Astrocyte (in vitro differentiated cells and primary cell): Measurements from ENCODE around the gene ITSN1. TPM values are rescaled to one million over a fixed set of nuclear protein-coding genes. Genes with fewer than 3 reads are reported as not detected.

Experiments
- DNase-seq: peaks from one replicate; pipeline ENCODE4 v3.0.0-alpha.2; 2010; ENCODE audit warnings: low read depth
- FAIRE-seq: peaks from 2 replicates; lab custom pipeline; 2011; peaks lifted over from hg19 to GRCh38; lab: Jason Lieb, UNC
- H2AFZ ChIP-seq: 2 replicates; pipeline ENCODE4 v1.6.0; 2012; ENCODE audit warnings: low read depth, low read length, inconsistent platforms
- H3K27ac ChIP-seq: 2 replicates; pipeline ENCODE4 v1.5.1; 2011; ENCODE audit warnings: low read depth, low read length, inconsistent platforms
- H3K27me3 ChIP-seq: 2 replicates; pipeline ENCODE4 v1.6.0; 2011; ENCODE audit warnings: low read length, inconsistent platforms; ENCODE audit not compliant: insufficient read depth
- H3K36me3 ChIP-seq: 2 replicates; pipeline ENCODE4 v1.5.1; 2011; ENCODE audit warnings: low read length, inconsistent platforms; ENCODE audit not compliant: insufficient read depth
- H3K4me1 ChIP-seq: 2 replicates; pipeline ENCODE4 v1.5.1; 2011; ENCODE audit warnings: low read length, inconsistent platforms; ENCODE audit not compliant: insufficient read depth
- H3K4me2 ChIP-seq: 2 replicates; pipeline ENCODE4 v1.6.0; 2012; ENCODE audit warnings: low read length, inconsistent platforms
- H3K4me3 ChIP-seq: 2 replicates; pipeline ENCODE4 v1.5.1; 2011; ENCODE audit warnings: low read depth, mild to moderate bottlenecking, low read length, inconsistent platforms; ENCODE audit not compliant: insufficient read depth
- H3K79me2 ChIP-seq: 2 replicates; pipeline ENCODE4 v1.6.0; 2012; ENCODE audit warnings: mild to moderate bottlenecking, low read length, inconsistent platforms; ENCODE audit not compliant: insufficient read depth
- H3K9ac ChIP-seq: 2 replicates; pipeline ENCODE4 v1.6.0; 2012; ENCODE audit warnings: mild to moderate bottlenecking, low read length, inconsistent platforms
- H3K9me3 ChIP-seq: 2 replicates; pipeline ENCODE4 v1.5.1; 2012; ENCODE audit warnings: low read depth, mild to moderate bottlenecking, low read length, inconsistent platforms; ENCODE audit not compliant: insufficient read depth
- H4K20me1 ChIP-seq: 2 replicates; pipeline ENCODE4 v1.6.0; 2012; ENCODE audit warnings: low read length, inconsistent platforms; ENCODE audit not compliant: insufficient read depth
- H3K27ac Mint-ChIP-seq: one replicate; pipeline ENCODE4 v1.8.0; 2021; ENCODE audit warnings: mild to moderate bottlenecking, mixed read lengths; ENCODE audit not compliant: unreplicated experiment
- H3K27me3 Mint-ChIP-seq: one replicate; pipeline ENCODE4 v1.8.0; 2021; ENCODE audit warnings: low read depth, mixed read lengths; ENCODE audit not compliant: unreplicated experiment
- H3K36me3 Mint-ChIP-seq: one replicate; pipeline ENCODE4 v1.8.0; 2021; ENCODE audit warnings: low read depth, mixed read lengths; ENCODE audit not compliant: unreplicated experiment
- H3K4me1 Mint-ChIP-seq: one replicate; pipeline ENCODE4 v1.8.0; 2021; ENCODE audit warnings: low read depth, mixed read lengths; ENCODE audit not compliant: unreplicated experiment
- H3K4me3 Mint-ChIP-seq: one replicate; pipeline ENCODE4 v1.8.0; 2021; ENCODE audit warnings: mild to moderate bottlenecking, moderate library complexity, mixed read lengths; ENCODE audit not compliant: unreplicated experiment
- H3K9me3 Mint-ChIP-seq: one replicate; pipeline ENCODE4 v1.8.0; 2021; ENCODE audit warnings: mild to moderate bottlenecking, mixed read lengths; ENCODE audit not compliant: unreplicated experiment
- CTCF ChIP-seq: IDR thresholded peaks from 2 replicates; pipeline ENCODE4 v1.5.1; 2011; ENCODE audit warnings: low read depth, mild to moderate bottlenecking, inconsistent platforms, low read length, moderate library complexity; ENCODE audit not compliant: insufficient read depth
- EZH2 ChIP-seq: IDR thresholded peaks from 2 replicates; pipeline ENCODE4 v1.6.1; 2012; ENCODE audit warnings: mild to moderate bottlenecking, low read length, inconsistent platforms; ENCODE audit not compliant: insufficient read depth
- total RNA-seq: library from RNA; stranded (reverse); gene quantifications from 2 replicates; pipeline ENCODE4 v1.2.1, GENCODE V29; 2021

The ITSN1 gene
- total RNA-seq, 1 donor from 2014 or later: 77.3 TPM

- FAIRE-seq (no peak), DNase-seq (peak; percentile 36)
- Mint-ChIP-seq H3K9me3 (no peaks in the 10 kb centered on the region), H3K36me3 (peaks cover 4% of the 10 kb centered on the region), H3K4me1 (no peaks in the 10 kb centered on the region), H3K27ac (no peak overlapping the region), H3K27me3 (no peaks in the 10 kb centered on the region), H3K4me3 (no peak overlapping the region)
- Histone ChIP-seq H4K20me1 (no peaks in the 10 kb centered on the region), H2AFZ (no peak overlapping the region), H3K9me3 (no peaks in the 10 kb centered on the region), H3K4me1 (no peaks in the 10 kb centered on the region), H3K27ac (no peak overlapping the region), H3K9ac (no peak overlapping the region), H3K4me2 (no peak overlapping the region), H3K27me3 (no peaks in the 10 kb centered on the region), H3K79me2 (no peaks in the 10 kb centered on the region), H3K36me3 (peaks cover 7% of the 10 kb centered on the region), H3K4me3 (no peak overlapping the region)
- TF ChIP-seq CTCF: no peak
- no peak for TF ChIP-seq EZH2
Observed at GRCh38 chr21:33789697-33790096, 147.4 kb downstream of the ITSN1 start.

GRCh38 chr21:33791073-33791472 lies 148.8 kb downstream of the ITSN1 start:
- no peaks in the 10 kb centered on the region for H3K27me3 Mint-ChIP-seq
- Histone ChIP-seq H3K9me3 (no peaks in the 10 kb centered on the region), H3K4me1 (no peaks in the 10 kb centered on the region), H3K9ac (no peak overlapping the region), H3K79me2 (no peaks in the 10 kb centered on the region), H3K4me2 (no peak overlapping the region), H3K27me3 (no peaks in the 10 kb centered on the region), H2AFZ (no peak overlapping the region), H3K36me3 (peaks cover 8% of the 10 kb centered on the region), H4K20me1 (no peaks in the 10 kb centered on the region), H3K4me3 (no peak overlapping the region), H3K27ac (no peak overlapping the region)
- no peaks in the 10 kb centered on the region for H3K9me3 Mint-ChIP-seq
- no peak overlapping the region for H3K27ac Mint-ChIP-seq
- no peaks in the 10 kb centered on the region for H3K4me1 Mint-ChIP-seq
- FAIRE-seq: peak; percentile 26
- H3K4me3 Mint-ChIP-seq: no peak overlapping the region
- TF ChIP-seq EZH2 (no peak), CTCF (no peak)
- H3K36me3 Mint-ChIP-seq: peaks cover 4% of the 10 kb centered on the region
- DNase-seq: no peak

GRCh38 chr21:33794596-33794995 lies 152.3 kb downstream of the ITSN1 start:
- H3K4me3 Mint-ChIP-seq: no peak overlapping the region
- no peaks in the 10 kb centered on the region for H3K9me3 ChIP-seq
- no peak overlapping the region for H3K4me3 ChIP-seq
- peaks cover 20% of the 10 kb centered on the region for H3K36me3 ChIP-seq
- H3K4me1 ChIP-seq: no peaks in the 10 kb centered on the region
- H3K4me2 ChIP-seq: no peak overlapping the region
- no peaks in the 10 kb centered on the region for H3K9me3 Mint-ChIP-seq
- no peak overlapping the region for H2AFZ ChIP-seq
- H3K9ac ChIP-seq: no peak overlapping the region
- TF ChIP-seq CTCF (no peak), EZH2 (no peak)
- FAIRE-seq (no peak), DNase-seq (no peak)
- H3K27ac ChIP-seq: no peak overlapping the region
- H3K27ac Mint-ChIP-seq: no peak overlapping the region
- H3K36me3 Mint-ChIP-seq: peaks cover 4% of the 10 kb centered on the region
- peaks cover 3% of the 10 kb centered on the region for H3K4me1 Mint-ChIP-seq
- no peaks in the 10 kb centered on the region for H3K79me2 ChIP-seq
- H3K27me3 Mint-ChIP-seq: no peaks in the 10 kb centered on the region
- H4K20me1 ChIP-seq: no peaks in the 10 kb centered on the region
- H3K27me3 ChIP-seq: no peaks in the 10 kb centered on the region
